ENCODE measurements around the gene AIFM2.

DNA sequence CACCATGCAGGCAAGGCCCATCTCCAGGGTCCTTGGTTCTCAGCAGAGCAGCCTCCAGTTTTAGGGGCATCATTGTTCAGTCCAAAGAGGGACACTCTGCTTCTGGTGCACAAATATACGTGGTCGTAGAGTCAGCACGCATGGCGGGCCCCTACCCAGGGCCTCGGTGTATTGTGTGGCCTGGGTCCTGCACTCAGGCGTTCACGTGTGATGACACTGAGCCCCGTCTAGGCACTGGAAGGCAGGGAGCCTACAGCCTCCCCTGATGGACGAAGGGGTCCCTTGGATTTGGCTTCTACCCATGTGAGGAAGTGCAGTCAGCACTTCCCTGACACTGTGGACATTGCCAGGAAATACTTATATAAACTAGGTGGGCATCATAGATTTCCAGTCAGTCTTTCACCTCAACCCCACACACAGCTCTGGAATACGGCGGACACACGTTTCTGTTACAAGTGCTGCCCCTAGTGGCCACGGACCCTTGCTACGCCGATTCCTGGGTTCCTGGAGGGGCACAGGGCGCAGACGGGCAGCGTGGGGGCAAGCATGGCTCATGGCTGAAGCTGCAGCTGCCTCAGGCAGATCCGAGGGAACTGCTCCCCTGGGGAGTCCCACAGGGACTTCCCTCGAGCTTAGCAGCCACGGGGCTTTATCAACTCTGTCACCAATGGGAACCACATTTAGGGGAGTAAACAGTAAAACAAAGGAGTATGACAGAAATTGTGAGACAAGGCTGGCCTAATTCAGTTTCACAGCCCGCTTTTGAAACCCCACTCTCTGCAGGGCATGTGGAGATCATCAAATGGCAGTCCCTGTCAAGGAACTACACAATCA, 25.4 kb downstream of the AIFM2 start:
- TF ChIP-seq POLR2A (IDR thresholded peaks at IDR 0.05), result no peak
- TF ChIP-seq, protein P1, sequence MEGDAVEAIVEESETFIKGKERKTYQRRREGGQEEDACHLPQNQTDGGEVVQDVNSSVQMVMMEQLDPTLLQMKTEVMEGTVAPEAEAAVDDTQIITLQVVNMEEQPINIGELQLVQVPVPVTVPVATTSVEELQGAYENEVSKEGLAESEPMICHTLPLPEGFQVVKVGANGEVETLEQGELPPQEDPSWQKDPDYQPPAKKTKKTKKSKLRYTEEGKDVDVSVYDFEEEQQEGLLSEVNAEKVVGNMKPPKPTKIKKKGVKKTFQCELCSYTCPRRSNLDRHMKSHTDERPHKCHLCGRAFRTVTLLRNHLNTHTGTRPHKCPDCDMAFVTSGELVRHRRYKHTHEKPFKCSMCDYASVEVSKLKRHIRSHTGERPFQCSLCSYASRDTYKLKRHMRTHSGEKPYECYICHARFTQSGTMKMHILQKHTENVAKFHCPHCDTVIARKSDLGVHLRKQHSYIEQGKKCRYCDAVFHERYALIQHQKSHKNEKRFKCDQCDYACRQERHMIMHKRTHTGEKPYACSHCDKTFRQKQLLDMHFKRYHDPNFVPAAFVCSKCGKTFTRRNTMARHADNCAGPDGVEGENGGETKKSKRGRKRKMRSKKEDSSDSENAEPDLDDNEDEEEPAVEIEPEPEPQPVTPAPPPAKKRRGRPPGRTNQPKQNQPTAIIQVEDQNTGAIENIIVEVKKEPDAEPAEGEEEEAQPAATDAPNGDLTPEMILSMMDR (IDR thresholded peaks at IDR 0.05), result peak in 9 of 12 donors; percentile 20 to 52 (median 37)

Measured in heart left ventricle (tissue), 13 donors.